Measurements from ENCODE around the gene HDAC4.

DNA sequence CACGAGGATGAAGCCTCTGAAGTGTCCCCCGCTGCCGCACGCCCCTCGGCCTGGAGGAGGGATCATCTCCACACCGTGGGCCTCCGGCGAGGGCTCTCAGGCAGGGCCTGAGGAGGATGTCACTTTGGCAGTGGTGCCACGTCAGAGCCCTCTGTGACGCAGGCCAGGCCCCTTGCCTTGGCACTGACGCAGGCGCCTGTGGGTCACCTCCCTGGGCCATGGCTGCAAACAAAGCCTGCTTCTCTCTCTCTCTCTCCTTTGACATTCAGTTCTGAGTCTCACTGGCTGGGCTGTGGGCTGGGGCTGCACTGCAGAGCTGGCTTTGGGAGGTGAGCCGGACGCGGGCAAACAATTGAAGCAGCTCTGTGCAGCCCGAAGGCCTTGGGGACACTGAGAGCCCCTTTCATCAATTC, 279.2 kb downstream of the HDAC4 start:
- TF ChIP-seq POLR2A (IDR thresholded peaks at IDR 0.05) (no peak), EP300 (IDR thresholded peaks at IDR 0.05) (no peak)
- TF ChIP-seq, protein P1, sequence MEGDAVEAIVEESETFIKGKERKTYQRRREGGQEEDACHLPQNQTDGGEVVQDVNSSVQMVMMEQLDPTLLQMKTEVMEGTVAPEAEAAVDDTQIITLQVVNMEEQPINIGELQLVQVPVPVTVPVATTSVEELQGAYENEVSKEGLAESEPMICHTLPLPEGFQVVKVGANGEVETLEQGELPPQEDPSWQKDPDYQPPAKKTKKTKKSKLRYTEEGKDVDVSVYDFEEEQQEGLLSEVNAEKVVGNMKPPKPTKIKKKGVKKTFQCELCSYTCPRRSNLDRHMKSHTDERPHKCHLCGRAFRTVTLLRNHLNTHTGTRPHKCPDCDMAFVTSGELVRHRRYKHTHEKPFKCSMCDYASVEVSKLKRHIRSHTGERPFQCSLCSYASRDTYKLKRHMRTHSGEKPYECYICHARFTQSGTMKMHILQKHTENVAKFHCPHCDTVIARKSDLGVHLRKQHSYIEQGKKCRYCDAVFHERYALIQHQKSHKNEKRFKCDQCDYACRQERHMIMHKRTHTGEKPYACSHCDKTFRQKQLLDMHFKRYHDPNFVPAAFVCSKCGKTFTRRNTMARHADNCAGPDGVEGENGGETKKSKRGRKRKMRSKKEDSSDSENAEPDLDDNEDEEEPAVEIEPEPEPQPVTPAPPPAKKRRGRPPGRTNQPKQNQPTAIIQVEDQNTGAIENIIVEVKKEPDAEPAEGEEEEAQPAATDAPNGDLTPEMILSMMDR (IDR thresholded peaks at IDR 0.05), result no peak
